NCI-H2171 (cell line): Measurements from ENCODE around the gene ANKRD50.

ENCODE experiments used
- DNase-seq: peaks from one replicate; lab custom pipeline; 2025; lab: John Stamatoyannopoulos, UW

Gene ANKRD50

DNA sequence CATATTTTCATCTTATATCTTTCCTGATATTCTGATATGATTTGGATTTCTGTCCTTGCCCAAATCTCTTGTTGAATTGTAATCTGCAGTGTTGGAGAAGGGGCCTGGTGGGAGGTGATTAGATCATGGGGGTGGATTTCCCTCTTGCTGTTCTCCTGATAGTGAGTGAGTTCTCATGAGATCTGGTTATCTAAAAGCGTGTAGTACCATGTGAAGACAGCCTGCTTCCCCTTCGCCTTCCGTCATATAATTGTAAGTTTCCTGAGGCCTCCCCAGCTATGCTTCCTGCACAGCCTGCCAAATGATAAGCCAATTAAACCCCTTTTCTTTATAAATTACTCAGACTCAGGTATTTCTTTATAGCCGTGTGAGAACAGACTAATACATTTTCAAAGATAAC is 77.2 kb downstream of the ANKRD50 start:
- no peak for DNase-seq

DNA sequence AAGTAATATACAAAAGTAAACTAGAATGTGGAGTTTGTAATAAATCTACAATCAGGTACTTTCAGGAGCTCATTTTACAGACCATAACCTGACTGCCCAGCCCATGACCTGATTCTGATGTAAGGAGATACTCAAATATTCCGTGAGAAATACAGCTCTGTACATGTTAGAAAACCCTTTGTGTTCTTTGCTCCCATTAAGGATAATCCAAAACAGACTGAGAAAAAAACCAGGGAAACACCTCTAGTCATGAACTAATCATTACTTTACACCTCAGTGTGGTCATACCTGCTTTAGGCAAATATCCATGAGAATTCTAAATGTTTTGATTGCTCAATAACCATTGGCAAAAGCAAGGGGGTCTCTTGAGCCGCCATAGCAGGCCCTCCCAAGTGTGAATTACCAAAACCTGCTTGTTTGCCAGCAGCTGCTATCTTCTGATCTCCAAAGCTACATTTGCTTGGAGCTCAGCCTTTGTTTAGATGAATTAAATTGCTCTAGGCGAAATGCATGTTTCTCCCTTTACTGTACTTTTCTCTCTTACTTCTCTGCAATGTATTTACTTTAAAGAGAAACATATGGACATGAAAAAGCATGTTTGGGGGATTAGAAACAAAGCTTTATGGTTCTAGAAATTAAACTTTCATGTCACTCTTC is 79.1 kb downstream of the ANKRD50 start:
- no peak for DNase-seq

DNA sequence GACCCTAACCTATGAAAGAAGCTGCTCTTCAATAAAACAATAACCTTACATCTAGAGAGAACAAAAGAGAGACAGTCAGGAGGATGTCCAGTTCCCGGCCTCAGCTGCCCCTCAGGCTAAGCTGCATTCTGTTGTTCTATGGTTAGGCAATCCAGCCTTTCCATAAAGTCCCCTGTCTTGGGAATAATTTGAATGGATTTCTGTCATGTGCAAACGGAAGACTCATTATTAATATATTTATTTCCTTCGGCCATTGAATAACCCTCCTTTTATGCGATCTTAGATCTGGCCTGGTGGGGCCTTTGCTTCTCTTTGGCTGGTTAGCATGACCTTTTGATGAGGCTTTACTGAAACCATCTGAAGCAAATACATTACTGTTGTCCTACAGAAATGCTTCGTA is 80.1 kb downstream of the ANKRD50 start:
- no peak for DNase-seq

DNA sequence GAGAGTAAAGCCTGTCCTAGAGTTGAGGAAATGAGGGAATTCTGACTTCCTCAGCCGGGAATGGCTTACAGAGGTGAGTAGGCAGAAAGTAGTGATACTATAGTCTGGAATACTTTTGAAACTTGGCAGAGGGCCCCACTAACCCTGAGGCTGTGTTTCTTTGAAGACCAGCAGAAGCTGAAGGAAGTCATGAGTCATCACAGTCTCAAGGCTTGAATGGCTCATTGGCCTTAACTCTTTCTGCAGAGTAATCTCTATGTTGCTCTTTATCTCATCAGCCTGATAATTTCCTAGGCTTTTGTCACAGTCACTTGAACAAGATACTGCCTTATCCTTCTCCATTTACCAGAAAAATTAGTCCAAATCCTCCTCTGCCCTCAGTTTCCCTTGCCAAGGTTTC is 80.8 kb downstream of the ANKRD50 start:
- no peak for DNase-seq

DNA sequence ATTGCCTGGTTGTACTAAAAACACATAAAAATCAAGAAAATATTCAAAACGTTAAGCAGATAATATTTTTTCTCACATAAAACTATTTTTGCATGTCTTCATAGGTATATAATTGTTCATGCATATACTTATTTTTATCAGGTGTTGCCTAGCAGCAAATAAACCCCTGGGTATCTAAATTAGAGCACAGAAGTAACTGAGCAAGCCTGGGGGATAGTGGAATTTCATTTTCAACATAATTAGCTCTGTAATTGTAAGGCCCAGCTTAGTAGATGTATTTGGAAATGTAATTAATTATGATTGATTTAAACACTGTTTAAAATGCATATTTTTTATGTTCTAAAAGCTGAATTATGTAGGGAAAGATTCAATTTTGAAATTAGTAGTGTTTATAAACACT is 82.9 kb downstream of the ANKRD50 start:
- no peak for DNase-seq
